Limb (tissue), 2 donors: ENCODE data around the gene PFKP.
"Not testable (repeated sequence)": the region's sequence is repeated elsewhere in the genome, so short reads cannot be mapped to it uniquely, and the experiment has no call there.

Experiments
- DNase-seq, 2 donors: peaks; one replicate each; pipeline ENCODE4 v3.0.0-alpha.2; 2016; ENCODE audit errors: extremely low spot score in 2 of 2

The PFKP gene

GRCh38 chr10:3046981-3047547 lies 20.3 kb upstream of the PFKP start:
- no peak for DNase-seq

GRCh38 chr10:3047596-3047995 lies 19.8 kb upstream of the PFKP start:
- DNase-seq, result no peak

- DNase-seq, result no peak
Measured at GRCh38 chr10:3048119-3049019, 19.0 kb upstream of the PFKP start.

- DNase-seq, result no peak
Measured at GRCh38 chr10:3051692-3052091, 15.7 kb upstream of the PFKP start.

GRCh38 chr10:3053155-3053554 lies 14.2 kb upstream of the PFKP start:
- DNase-seq, result no peak

- DNase-seq, result no peak
Measured at GRCh38 chr10:3054183-3054850, 13.0 kb upstream of the PFKP start.

GRCh38 chr10:3054851-3055199 lies 12.5 kb upstream of the PFKP start:
- no peak for DNase-seq

GRCh38 chr10:3056280-3057037 lies 10.9 kb upstream of the PFKP start:
- DNase-seq, result no peak

- DNase-seq, result no peak
Measured at GRCh38 chr10:3057946-3058345, 9.4 kb upstream of the PFKP start.

- DNase-seq, result no peak
Measured at GRCh38 chr10:3059974-3060373, 7.4 kb upstream of the PFKP start.

- DNase-seq, result no peak
Measured at GRCh38 chr10:3060481-3060889, 6.9 kb upstream of the PFKP start.

- not testable (repeated sequence) for DNase-seq
Measured at GRCh38 chr10:3061323-3061898, 5.9 kb upstream of the PFKP start.

GRCh38 chr10:3062502-3063186 lies 4.7 kb upstream of the PFKP start:
- DNase-seq, result no peak

- no peak for DNase-seq
Measured at GRCh38 chr10:3064423-3064822, 2.9 kb upstream of the PFKP start.

- no peak for DNase-seq
Measured at GRCh38 chr10:3065622-3066021, 1.7 kb upstream of the PFKP start.

GRCh38 chr10:3066317-3067117 lies 831 bp upstream of the PFKP start:
- no peak for DNase-seq

GRCh38 chr10:3067859-3068179 lies 471 bp downstream of the PFKP start:
- peak in 1 of 2 donors; percentile 60 for DNase-seq

GRCh38 chr10:3068201-3068967 lies 1.0 kb downstream of the PFKP start:
- peak; percentile 47 to 78 for DNase-seq

GRCh38 chr10:3068968-3069737 lies 1.8 kb downstream of the PFKP start:
- DNase-seq, result peak in 1 of 2 donors; percentile 69
